Stromal cell of bone marrow (primary cell): ENCODE results near the gene ABHD8.
"Not testable (repeated sequence)": the region's sequence is repeated elsewhere in the genome, so short reads cannot be mapped to it uniquely, and the experiment has no call there.

ENCODE experiments used
- DNase-seq: peaks from one replicate; pipeline ENCODE4 v3.0.0-alpha.2; 2012; ENCODE audit warnings: low read depth

ABHD8 gene

GRCh38 chr19:17296976-17297375 is 6.2 kb downstream of the ABHD8 start:
- no peak for DNase-seq

- DNase-seq, result peak; percentile 19
Observed at GRCh38 chr19:17296273-17296672, 7.0 kb downstream of the ABHD8 start.

- DNase-seq, result not testable (repeated sequence)
Observed at GRCh38 chr19:17295551-17295950, 7.7 kb downstream of the ABHD8 start.

- no peak for DNase-seq
Observed at GRCh38 chr19:17294051-17294891, 9.0 kb downstream of the ABHD8 start.

- DNase-seq, result no peak
Observed at GRCh38 chr19:17293605-17294004, 9.6 kb downstream of the ABHD8 start.

GRCh38 chr19:17292301-17293074 is 10.7 kb downstream of the ABHD8 start:
- DNase-seq, result peak; percentile 82

- DNase-seq, result peak; percentile 73
Observed at GRCh38 chr19:17289489-17289888, 13.7 kb downstream of the ABHD8 start.

GRCh38 chr19:17286752-17287151 is 16.5 kb downstream of the ABHD8 start:
- DNase-seq, result no peak

- DNase-seq, result no peak
Observed at GRCh38 chr19:17286263-17286662, 17.0 kb downstream of the ABHD8 start.

GRCh38 chr19:17285415-17286135 is 17.6 kb downstream of the ABHD8 start:
- no peak for DNase-seq

GRCh38 chr19:17283504-17283996 is 19.7 kb downstream of the ABHD8 start:
- DNase-seq, result no peak

- DNase-seq, result no peak
Observed at GRCh38 chr19:17282488-17283125, 20.6 kb downstream of the ABHD8 start.

- DNase-seq, result no peak
Observed at GRCh38 chr19:17281391-17282304, 21.6 kb downstream of the ABHD8 start, which contains the start of gene ANKLE1. Gene ANKLE1 (plus strand): TSS chr19:17281901. CDS start chr19:17281921, 20 bp downstream.

- no peak for DNase-seq
Observed at GRCh38 chr19:17279436-17279835, 23.8 kb downstream of the ABHD8 start.

GRCh38 chr19:17275441-17276175 is 27.6 kb downstream of the ABHD8 start:
- DNase-seq, result no peak

GRCh38 chr19:17274892-17275291 is 28.3 kb downstream of the ABHD8 start:
- DNase-seq, result not testable (repeated sequence)

- no peak for DNase-seq
Observed at GRCh38 chr19:17268754-17269153, 34.5 kb downstream of the ABHD8 start.

- DNase-seq, result peak; percentile 99
Observed at GRCh38 chr19:17266975-17267788, 36.0 kb downstream of the ABHD8 start, which contains the start of gene BABAM1. Gene BABAM1 (plus strand): TSS chr19:17267443. CDS start chr19:17268807, 1,364 bp downstream.

- no peak for DNase-seq
Observed at GRCh38 chr19:17266589-17266974, 36.6 kb downstream of the ABHD8 start.
